ENCODE data around the gene GNG10. TPM values are rescaled to one million over a fixed set of nuclear protein-coding genes. Genes with fewer than 3 reads are reported as not detected.

The GNG10 gene
- total RNA-seq, 1 experiment from 2014 or later: 31.0 TPM

GRCh38 chr9:111631214-111631971, 30.0 kb upstream of the GNG10 start, which contains the start of gene DNAJC25:
TSS of gene DNAJC25 (plus strand) at chr9:111631334. CDS start at chr9:111631408, 74 bp downstream.
- Histone ChIP-seq H4K5ac (ENCODE audit: insufficient read length, low read depth, low read length) (no peak within 1 kb of the TSS), H4K8ac (replicated peaks; ENCODE audit: insufficient read length, low read depth, low read length) (no peak within 1 kb of the TSS), H2BK15ac (ENCODE audit: low read depth, low read length) (no peak within 1 kb of the TSS), H3K18ac (ENCODE audit: insufficient read length, low read depth, low read length) (peak within 1 kb of the TSS; percentile 1), H4K91ac (ENCODE audit: insufficient read length, low read depth, low read length) (no peak within 1 kb of the TSS), H3K14ac (ENCODE audit: insufficient read depth, low read length) (peak within 1 kb of the TSS; percentile 87), H3K79me2 (ENCODE audit: insufficient read depth, low read length) (peaks cover 32% of the 10 kb centered on the region), H2BK120ac (ENCODE audit: low read depth, low read length, poor library complexity, severe bottlenecking) (no peak within 1 kb of the TSS), H3K4me2 (ENCODE audit: insufficient read depth, insufficient read length, low read length) (peak within 1 kb of the TSS; percentile 94), H4K20me1 (ENCODE audit: control insufficient read depth, insufficient read depth, insufficient read length) (no peaks in the 10 kb centered on the region), H2BK20ac (ENCODE audit: low read depth, low read length, poor library complexity, severe bottlenecking) (no peak within 1 kb of the TSS), H3K79me1 (ENCODE audit: insufficient read depth, low read depth, low read length, poor library complexity, severe bottlenecking) (no peaks in the 10 kb centered on the region), H3K23me2 (ENCODE audit: insufficient read length, low read depth, low read length, poor library complexity, severe bottlenecking) (peaks cover 5% of the 10 kb centered on the region), H3T11ph (ENCODE audit: low read length) (no peak within 1 kb of the TSS), H2AK5ac (ENCODE audit: insufficient read length, low read length) (no peak within 1 kb of the TSS), H3K27me3 (ENCODE audit: insufficient read depth, low read length) (peaks cover 3% of the 10 kb centered on the region; the same call in 1 of the 2 replicates), H3K4ac (ENCODE audit: low read depth, low read length) (no peak within 1 kb of the TSS), H3K9ac (ENCODE audit: extremely low read depth, insufficient read length, low read length) (peak within 1 kb of the TSS; percentile 76), H2AFZ (ENCODE audit: low read length) (peak within 1 kb of the TSS; percentile 72), H3K23ac (ENCODE audit: insufficient read length, low read depth, low read length) (no peak within 1 kb of the TSS), H2BK12ac (ENCODE audit: insufficient read length, low read depth, low read length) (no peak within 1 kb of the TSS), H3K4me1 (ENCODE audit: insufficient read depth, low read length) (no peaks in the 10 kb centered on the region; the same call in 1 of the 2 replicates), H3K56ac (ENCODE audit: insufficient read length, low read depth, low read length) (no peak within 1 kb of the TSS), H2BK5ac (ENCODE audit: insufficient read length, low read length) (no peak within 1 kb of the TSS), H3K9me3 (ENCODE audit: control insufficient read depth, low read depth, low read length) (no peaks in the 10 kb centered on the region), H3K27ac (ENCODE audit: insufficient read length, low read depth, low read length) (no peak within 1 kb of the TSS)
- WGBS (ENCODE audit: extremely low coverage, insufficient read length, low lambda C conversion rate): no CpG with 5 or more reads among the region's 79 CpGs
- H3K36me3 Mint-ChIP-seq (ENCODE audit: insufficient read depth in 1 of 3, low read depth in 3 of 3): peaks cover 0 to 6% (median 4%) of the 10 kb centered on the region in 3 experiments; a peak in 4 of 7 replicates
- peak; percentile 99 for DNase-seq
- H3K4me1 Mint-ChIP-seq: peaks cover 27 to 29% of the 10 kb centered on the region in 2 experiments
- H3K9me3 Mint-ChIP-seq: no peaks in the 10 kb centered on the region; a peak in 1 of 5 replicates
- no peaks in the 10 kb centered on the region for H3K27me3 Mint-ChIP-seq (ENCODE audit: low read depth)
- peak within 1 kb of the TSS; percentile 95 to 99 for H3K4me3 Mint-ChIP-seq
- TF ChIP-seq, protein P1, sequence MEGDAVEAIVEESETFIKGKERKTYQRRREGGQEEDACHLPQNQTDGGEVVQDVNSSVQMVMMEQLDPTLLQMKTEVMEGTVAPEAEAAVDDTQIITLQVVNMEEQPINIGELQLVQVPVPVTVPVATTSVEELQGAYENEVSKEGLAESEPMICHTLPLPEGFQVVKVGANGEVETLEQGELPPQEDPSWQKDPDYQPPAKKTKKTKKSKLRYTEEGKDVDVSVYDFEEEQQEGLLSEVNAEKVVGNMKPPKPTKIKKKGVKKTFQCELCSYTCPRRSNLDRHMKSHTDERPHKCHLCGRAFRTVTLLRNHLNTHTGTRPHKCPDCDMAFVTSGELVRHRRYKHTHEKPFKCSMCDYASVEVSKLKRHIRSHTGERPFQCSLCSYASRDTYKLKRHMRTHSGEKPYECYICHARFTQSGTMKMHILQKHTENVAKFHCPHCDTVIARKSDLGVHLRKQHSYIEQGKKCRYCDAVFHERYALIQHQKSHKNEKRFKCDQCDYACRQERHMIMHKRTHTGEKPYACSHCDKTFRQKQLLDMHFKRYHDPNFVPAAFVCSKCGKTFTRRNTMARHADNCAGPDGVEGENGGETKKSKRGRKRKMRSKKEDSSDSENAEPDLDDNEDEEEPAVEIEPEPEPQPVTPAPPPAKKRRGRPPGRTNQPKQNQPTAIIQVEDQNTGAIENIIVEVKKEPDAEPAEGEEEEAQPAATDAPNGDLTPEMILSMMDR (conservative IDR thresholded peaks at IDR 0.05): 0 out of 3 replicates have a peak, but pooled peaks have one; percentile 10
- peak within 1 kb of the TSS; percentile 93 to 97 (median 97) for H3K27ac Mint-ChIP-seq
